Urothelium cell line (cell line): Measurements from ENCODE around the gene UGT1A3.

Source experiments
- DNase-seq: peaks from one replicate; pipeline ENCODE4 v3.0.0; 2011; ENCODE audit warnings: low spot score, mixed read lengths
- FAIRE-seq: peaks from 2 replicates; lab custom pipeline; 2011; peaks lifted over from hg19 to GRCh38; lab: Jason Lieb, UNC

UGT1A3 gene

GRCh38 chr2:233813236-233814055, 84.6 kb downstream of the UGT1A3 start:
- FAIRE-seq (no peak), DNase-seq (no peak)

- no peak for FAIRE-seq
- no peak for DNase-seq
Measured at GRCh38 chr2:233814056-233814835, 85.4 kb downstream of the UGT1A3 start.

- DNase-seq (no peak), FAIRE-seq (no peak)
Measured at GRCh38 chr2:233815861-233816260, 87.0 kb downstream of the UGT1A3 start.

GRCh38 chr2:233816334-233816733, 87.5 kb downstream of the UGT1A3 start:
- no peak for DNase-seq
- FAIRE-seq, result no peak

GRCh38 chr2:233816771-233817170, 87.9 kb downstream of the UGT1A3 start:
- DNase-seq (no peak), FAIRE-seq (no peak)

- DNase-seq, result no peak
- no peak for FAIRE-seq
Measured at GRCh38 chr2:233817361-233817911, 88.6 kb downstream of the UGT1A3 start.

- DNase-seq, result no peak
Measured at GRCh38 chr2:233817995-233818638, 89.3 kb downstream of the UGT1A3 start.

GRCh38 chr2:233818639-233819621, 90.1 kb downstream of the UGT1A3 start:
- no peak for FAIRE-seq
- no peak for DNase-seq

More at GRCh38 chr2:233817995-233818638, 89.3 kb downstream of the UGT1A3 start:
- FAIRE-seq, result no peak

GRCh38 chr2:233819884-233820773, 91.3 kb downstream of the UGT1A3 start:
- no peak for FAIRE-seq
- DNase-seq, result no peak

GRCh38 chr2:233820774-233821105, 91.9 kb downstream of the UGT1A3 start:
- no peak for DNase-seq
- FAIRE-seq, result no peak

GRCh38 chr2:233821196-233821595, 92.4 kb downstream of the UGT1A3 start:
- DNase-seq (no peak), FAIRE-seq (no peak)

- DNase-seq (no peak), FAIRE-seq (no peak)
Measured at GRCh38 chr2:233821709-233822100, 92.9 kb downstream of the UGT1A3 start.

- DNase-seq (no peak), FAIRE-seq (no peak)
Measured at GRCh38 chr2:233822101-233822771, 93.4 kb downstream of the UGT1A3 start.
